Breast epithelium (tissue), 4 donors: Measurements from ENCODE around the gene HOXA5. TPM values are rescaled to one million over a fixed set of nuclear protein-coding genes. Genes with fewer than 3 reads are reported as not detected.
A peak's percentile ranks its signal among the peaks of the same experiment; 100 is the strongest.

ENCODE experiments used
- DNase-seq, 2 donors: peaks; one replicate each; pipeline ENCODE4 v3.0.0-alpha.2; 2019; ENCODE audit warnings: low spot score in 2 of 2
- H3K27ac ChIP-seq, 2 donors: fragments of 200-600 bp; sonication (generic) in 1 of 2; one replicate each; pipeline ENCODE4 v1.5.1; 2016 to 2019; ENCODE audit warnings: mild to moderate bottlenecking in 1 of 2
- H3K27me3 ChIP-seq, 2 donors: fragments of 200-600 bp; sonication (generic) in 1 of 2; one replicate each; pipeline versions ENCODE4 v1.5.1 to v1.6.0; 2017 to 2019; ENCODE audit warnings: control low read depth in 1 of 2, mild to moderate bottlenecking in 1 of 2
- H3K36me3 ChIP-seq: fragments of 200-600 bp; one replicate; pipeline ENCODE4 v1.5.1; 2019
- H3K4me1 ChIP-seq, 2 donors: fragments of 200-600 bp; sonication (generic); one replicate each; pipeline ENCODE4 v1.5.1; 2016 to 2019; ENCODE audit warnings: control low read depth in 1 of 2
- H3K4me3 ChIP-seq, 3 donors: fragments of 200-600 bp; sonication (generic); 1 replicate in 2 of 3; 2 replicates in 1 of 3; pipeline ENCODE4 v1.5.1; 2016 to 2019; ENCODE audit warnings: mild to moderate bottlenecking in 3 of 3, moderate library complexity in 2 of 3
- H3K9me3 ChIP-seq, 2 donors: fragments of 200-600 bp; sonication (generic) in 1 of 2; one replicate each; pipeline ENCODE4 v1.5.1; 2016 to 2019; ENCODE audit warnings: control low read depth in 1 of 2
- POLR2A ChIP-seq: fragments of 450-650 bp; IDR thresholded peaks from one replicate; pipeline ENCODE4 v1.6.1; 2016; ENCODE audit warnings: antibody characterized with exemption, mild to moderate bottlenecking, moderate library complexity
- POLR2AphosphoS5 ChIP-seq, 3 donors: sonication (generic); formaldehyde crosslinking; IDR thresholded peaks; one replicate each; pipeline ENCODE4 v1.6.1; 2017; ENCODE audit warnings: antibody characterized with exemption in 3 of 3
- intact Hi-C: fragments of 100-400 bp; cut with DNase I; formaldehyde crosslinking; loops from one replicate; pipeline ENCODE4 v1.15.1; 2023; ENCODE audit warnings: low total_unique reads
- total RNA-seq, 3 donors: library from RNA; depleted of rRNA; stranded (reverse); fragments of >200 nt; gene quantifications; one replicate each; pipeline ENCODE4 v1.1.0, GENCODE V29; 2016
- TF ChIP-seq, protein P1 (sequence below), 3 donors: fragments of 450-650 bp; IDR thresholded peaks; one replicate each; pipeline ENCODE4 v1.5.1; 2016 to 2017; ENCODE audit warnings: antibody characterized with exemption in 3 of 3, mild to moderate bottlenecking in 3 of 3, moderate library complexity in 3 of 3

Gene HOXA5
- total RNA-seq, 3 donors from 2014 or later, result 11.5 to 48.7 (median 22.6) TPM

DNA sequence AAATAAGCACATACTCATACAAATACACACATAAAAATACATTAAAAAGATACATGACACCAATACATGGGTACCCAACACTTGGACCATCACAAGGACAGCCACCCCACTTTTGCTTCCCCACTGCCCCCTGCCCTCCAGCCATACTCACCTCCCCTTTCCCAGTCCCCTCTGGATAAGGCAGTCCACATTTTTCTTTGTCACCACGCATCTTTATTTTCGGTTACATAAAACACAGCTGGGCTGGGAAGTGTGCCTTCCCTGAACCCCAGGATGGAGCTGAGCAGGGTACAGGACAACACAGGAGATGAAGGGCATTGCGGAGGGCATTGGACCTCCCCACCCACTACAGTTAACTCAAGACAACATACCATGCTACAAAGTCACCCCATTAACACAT is 10.0 kb upstream of the HOXA5 start:
- peak in 1 of 2 donors; percentile 16 for DNase-seq
- peaks cover 5 to 9% of the 10 kb centered on the region in 2 donors for H3K4me1 ChIP-seq
- intact Hi-C loops, result loop anchor here (10.0 kb wide), 1 partner anchor 949 kb away; the partner anchor contains the start of genes CBX3 and HNRNPA2B1
- H3K9me3 ChIP-seq, result no peaks in the 10 kb centered on the region
- H3K27ac ChIP-seq, result peak overlapping the region; percentile 95 to 96
- peaks cover 7 to 39% of the 10 kb centered on the region in 2 donors for H3K27me3 ChIP-seq
- no peaks in the 10 kb centered on the region for H3K36me3 ChIP-seq
- TF ChIP-seq POLR2A (no peak), POLR2AphosphoS5 (IDR thresholded peaks at IDR 0.05) (no peak)
- TF ChIP-seq, protein P1, sequence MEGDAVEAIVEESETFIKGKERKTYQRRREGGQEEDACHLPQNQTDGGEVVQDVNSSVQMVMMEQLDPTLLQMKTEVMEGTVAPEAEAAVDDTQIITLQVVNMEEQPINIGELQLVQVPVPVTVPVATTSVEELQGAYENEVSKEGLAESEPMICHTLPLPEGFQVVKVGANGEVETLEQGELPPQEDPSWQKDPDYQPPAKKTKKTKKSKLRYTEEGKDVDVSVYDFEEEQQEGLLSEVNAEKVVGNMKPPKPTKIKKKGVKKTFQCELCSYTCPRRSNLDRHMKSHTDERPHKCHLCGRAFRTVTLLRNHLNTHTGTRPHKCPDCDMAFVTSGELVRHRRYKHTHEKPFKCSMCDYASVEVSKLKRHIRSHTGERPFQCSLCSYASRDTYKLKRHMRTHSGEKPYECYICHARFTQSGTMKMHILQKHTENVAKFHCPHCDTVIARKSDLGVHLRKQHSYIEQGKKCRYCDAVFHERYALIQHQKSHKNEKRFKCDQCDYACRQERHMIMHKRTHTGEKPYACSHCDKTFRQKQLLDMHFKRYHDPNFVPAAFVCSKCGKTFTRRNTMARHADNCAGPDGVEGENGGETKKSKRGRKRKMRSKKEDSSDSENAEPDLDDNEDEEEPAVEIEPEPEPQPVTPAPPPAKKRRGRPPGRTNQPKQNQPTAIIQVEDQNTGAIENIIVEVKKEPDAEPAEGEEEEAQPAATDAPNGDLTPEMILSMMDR (IDR thresholded peaks at IDR 0.05), result no peak
- H3K4me3 ChIP-seq, result no peak overlapping the region

DNA sequence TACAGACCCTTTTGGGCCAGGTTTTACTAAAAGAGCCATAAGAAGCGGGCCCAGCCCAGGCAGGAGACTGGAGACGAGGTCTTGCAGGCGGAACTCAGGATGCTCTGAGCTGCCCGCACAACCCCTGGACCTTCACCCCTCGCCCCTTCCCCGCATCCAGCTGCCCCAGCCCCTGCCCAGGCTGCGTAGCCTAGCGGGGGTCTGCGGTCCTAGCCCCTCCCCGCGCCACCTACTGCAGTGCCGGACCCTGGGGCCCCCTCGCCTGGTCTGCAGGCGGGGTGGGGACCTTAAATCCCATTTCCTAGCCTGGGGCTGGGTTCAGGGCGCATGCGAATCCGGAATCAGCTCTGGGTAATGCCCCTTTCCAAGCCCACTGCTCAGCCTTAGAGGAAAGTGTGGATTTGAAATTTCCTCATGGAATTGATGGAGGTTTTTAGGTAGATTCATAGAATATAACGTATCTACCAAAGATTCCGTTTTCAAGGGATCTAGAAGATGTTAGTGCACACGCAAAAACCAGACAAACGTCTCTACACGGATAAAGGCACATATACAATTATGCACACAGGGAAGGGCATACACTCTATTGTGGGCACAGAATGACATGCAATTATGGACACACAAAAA is 9.4 kb upstream of the HOXA5 start:
- peaks cover 7 to 45% of the 10 kb centered on the region in 2 donors for H3K27me3 ChIP-seq
- no peaks in the 10 kb centered on the region for H3K36me3 ChIP-seq
- no peaks in the 10 kb centered on the region for H3K9me3 ChIP-seq
- peak overlapping the region; percentile 95 to 96 for H3K27ac ChIP-seq
- intact Hi-C loops, result loop anchor here (10.0 kb wide), 1 partner anchor 948 kb away; the partner anchor contains the start of genes CBX3 and HNRNPA2B1
- DNase-seq, result peak in 1 of 2 donors; percentile 48
- H3K4me3 ChIP-seq, result peak overlapping the region; percentile 68 to 80 (median 75)
- H3K4me1 ChIP-seq, result peaks cover 5 to 9% of the 10 kb centered on the region in 2 donors
- TF ChIP-seq POLR2A (no peak), POLR2AphosphoS5 (IDR thresholded peaks at IDR 0.05) (no peak)
- TF ChIP-seq, protein P1 (IDR thresholded peaks at IDR 0.05), result no peak

DNA sequence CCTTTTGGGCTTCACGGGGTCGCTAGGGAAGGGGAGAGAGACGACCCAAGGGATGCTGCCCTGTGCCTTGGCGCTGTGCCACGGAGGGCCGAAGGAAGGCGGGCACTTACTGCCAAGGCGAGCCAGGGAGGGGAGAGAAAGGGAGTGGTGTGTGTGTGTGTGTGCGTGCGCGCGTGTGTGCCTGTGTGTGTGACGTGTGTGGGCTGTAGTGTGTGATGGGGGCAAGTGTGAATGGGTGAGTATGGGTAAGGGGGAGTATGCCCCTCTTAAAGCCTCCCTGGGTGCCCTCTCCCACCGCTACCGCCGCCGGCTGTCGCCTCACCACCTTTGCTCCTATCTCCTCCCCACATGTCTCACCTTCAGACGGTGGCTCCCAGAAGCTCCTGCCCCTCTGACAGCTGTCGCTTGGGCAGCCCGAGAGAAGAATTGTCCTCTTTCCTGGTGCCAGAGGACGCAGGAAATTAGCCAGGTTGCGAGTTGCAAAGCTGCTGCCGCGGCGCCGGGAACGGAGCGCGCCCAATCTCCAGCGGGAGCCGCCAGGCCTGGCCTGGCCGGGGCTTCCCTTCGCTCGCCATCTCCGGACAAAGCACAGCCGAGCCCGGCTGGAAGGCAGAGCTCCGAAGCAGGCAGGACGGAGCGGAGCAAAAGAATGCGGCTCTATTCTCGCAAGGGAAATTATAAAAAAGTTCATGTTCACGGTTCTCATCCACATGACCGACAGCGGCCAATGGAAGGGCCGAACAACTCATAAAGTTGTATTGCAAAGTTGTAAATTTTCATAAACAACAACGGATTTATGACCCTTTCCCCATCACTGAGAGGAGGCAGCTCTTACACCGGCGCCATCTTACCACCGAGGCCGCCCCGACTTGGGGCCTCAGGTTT is 8.7 kb upstream of the HOXA5 start, which contains the start of gene HOXA3:
TSS of gene HOXA3 (minus strand) at position 653 of the 885 bp plus-strand sequence. CDS start 41,943 bp downstream, outside the sequence.
- Histone ChIP-seq H3K4me1 (peaks cover 5 to 9% of the 10 kb centered on the region in 2 donors), H3K36me3 (no peaks in the 10 kb centered on the region), H3K27me3 (peaks cover 7 to 50% of the 10 kb centered on the region in 2 donors), H3K27ac (peak within 1 kb of the TSS; percentile 95 to 96), H3K4me3 (peak within 1 kb of the TSS; percentile 68 to 80 (median 75)), H3K9me3 (no peaks in the 10 kb centered on the region)
- peak; percentile 36 to 64 (median 50) for TF ChIP-seq POLR2AphosphoS5 (IDR thresholded peaks at IDR 0.05)
- TF ChIP-seq POLR2A, result no peak
- intact Hi-C loops, result loop anchor here (10.0 kb wide), 1 partner anchor 947 kb away; the partner anchor contains the start of genes CBX3 and HNRNPA2B1
- DNase-seq, result peak; percentile 53

DNA sequence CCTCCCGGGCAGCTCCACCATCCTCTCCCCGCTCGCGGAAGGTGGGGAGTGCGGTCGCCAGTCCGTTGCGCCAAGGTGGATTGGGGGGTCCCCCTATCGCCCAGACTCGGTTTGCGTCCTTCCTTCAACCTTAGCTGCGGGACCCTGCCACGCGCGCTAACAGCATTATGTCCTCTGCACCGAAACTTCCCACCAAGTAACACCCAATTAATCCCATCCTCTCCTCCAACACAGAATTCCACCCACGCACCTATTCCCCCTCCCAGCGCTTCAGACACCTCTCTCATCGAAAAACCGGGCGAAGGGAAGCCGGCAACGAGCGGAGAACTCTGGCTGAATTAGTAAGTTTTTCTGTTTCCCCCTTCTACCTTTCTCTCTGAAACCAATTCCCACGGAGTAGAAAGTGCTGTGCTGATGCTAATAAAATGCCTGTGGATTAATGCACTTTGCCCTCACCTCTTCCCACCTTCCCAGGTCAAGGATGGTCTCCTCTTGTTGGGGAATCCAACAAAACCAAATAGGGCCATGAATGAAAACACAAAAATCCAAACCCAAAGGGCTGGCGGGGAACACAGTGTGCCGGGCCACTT is 8.0 kb upstream of the HOXA5 start:
- peaks cover 5 to 9% of the 10 kb centered on the region in 2 donors for H3K4me1 ChIP-seq
- peaks cover 7 to 56% of the 10 kb centered on the region in 2 donors for H3K27me3 ChIP-seq
- peak overlapping the region; percentile 95 to 96 for H3K27ac ChIP-seq

More for the DNA sequence above, 8.0 kb upstream of the HOXA5 start:
- Histone ChIP-seq H3K9me3 (no peaks in the 10 kb centered on the region), H3K36me3 (no peaks in the 10 kb centered on the region), H3K4me3 (peak overlapping the region; percentile 68 to 80 (median 75))
- peak; percentile 23 to 51 for DNase-seq
- no peak for TF ChIP-seq POLR2AphosphoS5 (IDR thresholded peaks at IDR 0.05)
- TF ChIP-seq, protein P1 (IDR thresholded peaks at IDR 0.05), result no peak
- no peak for TF ChIP-seq POLR2A
- intact Hi-C loops, result loop anchor here (10.0 kb wide), 1 partner anchor 947 kb away; the partner anchor contains the start of genes CBX3 and HNRNPA2B1
